Measurements from ENCODE around the gene METTL24.

METTL24 gene

GRCh38 chr6:110385458-110385863 is 27.3 kb upstream of the METTL24 start:
- Histone ChIP-seq H3F3A (ENCODE audit: low read depth) (peaks cover 11% of the 10 kb centered on the region; the same call in 1 of the 2 replicates), H3K9me3 (ENCODE audit: insufficient read depth, low read depth, low read length) (no peaks in the 10 kb centered on the region), H3K9ac (ENCODE audit: low read depth, low read length, poor library complexity, severe bottlenecking) (no peak overlapping the region), H4K20me1 (ENCODE audit: insufficient read depth, low read length, poor library complexity, severe bottlenecking) (no peaks in the 10 kb centered on the region), H3K79me2 (ENCODE audit: insufficient read depth, low read length) (no peaks in the 10 kb centered on the region), H3K4me1 (ENCODE audit: insufficient read depth, low read length, poor library complexity, severe bottlenecking) (peaks cover 43% of the 10 kb centered on the region), H3K9me2 (replicated peaks; ENCODE audit: low read depth, low read length) (no peaks in the 10 kb centered on the region), H3K4me2 (ENCODE audit: low read depth, low read length, poor library complexity, severe bottlenecking) (no peak overlapping the region), H3K4me3 (ENCODE audit: low read length, poor library complexity, severe bottlenecking) (no peak overlapping the region), H3K36me3 (ENCODE audit: insufficient read depth, low read length) (no peaks in the 10 kb centered on the region), H3K27me3 (ENCODE audit: insufficient read depth, low read length, poor library complexity, severe bottlenecking) (no peaks in the 10 kb centered on the region), H2AFZ (ENCODE audit: low read length) (no peak overlapping the region)
- TF ChIP-seq CTCF (conservative IDR thresholded peaks at IDR 0.05; ENCODE audit: low read length): no peak
- no peak for TF ChIP-seq EZH2phosphoT487 (IDR thresholded peaks at IDR 0.05; ENCODE audit: borderline replicate concordance)

GRCh38 chr6:110378552-110378951 is 20.4 kb upstream of the METTL24 start:
- no peaks in the 10 kb centered on the region for H4K20me1 ChIP-seq (ENCODE audit: insufficient read depth, low read length, poor library complexity, severe bottlenecking)
- no peaks in the 10 kb centered on the region for H3F3A ChIP-seq (ENCODE audit: low read depth)
- H3K4me3 ChIP-seq (ENCODE audit: low read length, poor library complexity, severe bottlenecking): no peak overlapping the region
- no peaks in the 10 kb centered on the region for H3K36me3 ChIP-seq (ENCODE audit: insufficient read depth, low read length)
- TF ChIP-seq CTCF (conservative IDR thresholded peaks at IDR 0.05; ENCODE audit: low read length) (no peak), EZH2phosphoT487 (IDR thresholded peaks at IDR 0.05; ENCODE audit: borderline replicate concordance) (no peak)
- H3K79me2 ChIP-seq (ENCODE audit: insufficient read depth, low read length): no peaks in the 10 kb centered on the region
- H3K27me3 ChIP-seq (ENCODE audit: insufficient read depth, low read length, poor library complexity, severe bottlenecking): no peaks in the 10 kb centered on the region
- no peak overlapping the region for H3K4me2 ChIP-seq (ENCODE audit: low read depth, low read length, poor library complexity, severe bottlenecking)
- no peak overlapping the region for H2AFZ ChIP-seq (ENCODE audit: low read length)
- no peaks in the 10 kb centered on the region for H3K4me1 ChIP-seq (ENCODE audit: insufficient read depth, low read length, poor library complexity, severe bottlenecking)
- no peaks in the 10 kb centered on the region for H3K9me2 ChIP-seq (replicated peaks; ENCODE audit: low read depth, low read length)
- no peaks in the 10 kb centered on the region for H3K9me3 ChIP-seq (ENCODE audit: insufficient read depth, low read depth, low read length)
- H3K9ac ChIP-seq (ENCODE audit: low read depth, low read length, poor library complexity, severe bottlenecking): no peak overlapping the region

- peaks cover 42% of the 10 kb centered on the region for H3K4me1 ChIP-seq (ENCODE audit: insufficient read depth, low read length, poor library complexity, severe bottlenecking)
- no peaks in the 10 kb centered on the region for H3K9me2 ChIP-seq (replicated peaks; ENCODE audit: low read depth, low read length)
- H3K4me3 ChIP-seq (ENCODE audit: low read length, poor library complexity, severe bottlenecking): no peak overlapping the region
- H2AFZ ChIP-seq (ENCODE audit: low read length): no peak overlapping the region
- TF ChIP-seq CTCF (conservative IDR thresholded peaks at IDR 0.05; ENCODE audit: low read length) (no peak), EZH2phosphoT487 (IDR thresholded peaks at IDR 0.05; ENCODE audit: borderline replicate concordance) (no peak)
- no peaks in the 10 kb centered on the region for H3K27me3 ChIP-seq (ENCODE audit: insufficient read depth, low read length, poor library complexity, severe bottlenecking)
- H4K20me1 ChIP-seq (ENCODE audit: insufficient read depth, low read length, poor library complexity, severe bottlenecking): no peaks in the 10 kb centered on the region
- H3K79me2 ChIP-seq (ENCODE audit: insufficient read depth, low read length): no peaks in the 10 kb centered on the region
- no peaks in the 10 kb centered on the region for H3K9me3 ChIP-seq (ENCODE audit: insufficient read depth, low read depth, low read length)
- peaks cover 8% of the 10 kb centered on the region for H3F3A ChIP-seq (ENCODE audit: low read depth)
- no peak overlapping the region for H3K9ac ChIP-seq (ENCODE audit: low read depth, low read length, poor library complexity, severe bottlenecking)
- H3K4me2 ChIP-seq (ENCODE audit: low read depth, low read length, poor library complexity, severe bottlenecking): no peak overlapping the region
- no peaks in the 10 kb centered on the region for H3K36me3 ChIP-seq (ENCODE audit: insufficient read depth, low read length)
These were observed 10.9 kb upstream of the METTL24 start for GRCh38 chr6:110369066-110369465.
